PC-9 (cell line): Measurements from ENCODE around the gene AMOTL1.

Experiments
- EZH2 ChIP-seq: fragments of 200-600 bp; sonication (generic); IDR thresholded peaks from 2 replicates; pipeline ENCODE4 v1.8.0; 2017; ENCODE audit warnings: antibody characterized with exemption, low read depth
- TF ChIP-seq, protein P1 (sequence below): fragments of 200-600 bp; sonication (generic); conservative IDR thresholded peaks from 2 replicates; pipeline ENCODE4 v1.6.1; 2017; ENCODE audit warnings: mixed run types, antibody characterized with exemption, mild to moderate bottlenecking, moderate library complexity

DNA sequence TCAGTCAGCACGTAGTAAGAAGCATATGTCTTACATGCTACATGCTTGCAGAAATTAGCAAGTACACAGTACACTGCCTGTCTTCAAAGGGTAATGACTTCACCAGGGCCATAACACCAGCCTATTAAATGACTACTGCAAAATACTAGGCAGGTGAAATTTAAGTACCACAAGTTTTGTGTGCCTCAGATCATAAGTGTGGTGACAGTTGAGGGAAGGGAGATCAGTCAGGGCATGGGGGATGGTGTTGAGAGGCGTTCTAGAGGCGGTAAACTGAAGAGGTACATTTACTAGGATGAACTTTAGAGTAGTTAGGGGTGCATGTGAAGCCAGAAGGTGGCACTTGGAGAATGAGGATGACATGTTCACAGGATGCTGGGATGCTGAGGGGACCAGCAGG lies 22.0 kb downstream of the AMOTL1 start:
- TF ChIP-seq, protein P1, sequence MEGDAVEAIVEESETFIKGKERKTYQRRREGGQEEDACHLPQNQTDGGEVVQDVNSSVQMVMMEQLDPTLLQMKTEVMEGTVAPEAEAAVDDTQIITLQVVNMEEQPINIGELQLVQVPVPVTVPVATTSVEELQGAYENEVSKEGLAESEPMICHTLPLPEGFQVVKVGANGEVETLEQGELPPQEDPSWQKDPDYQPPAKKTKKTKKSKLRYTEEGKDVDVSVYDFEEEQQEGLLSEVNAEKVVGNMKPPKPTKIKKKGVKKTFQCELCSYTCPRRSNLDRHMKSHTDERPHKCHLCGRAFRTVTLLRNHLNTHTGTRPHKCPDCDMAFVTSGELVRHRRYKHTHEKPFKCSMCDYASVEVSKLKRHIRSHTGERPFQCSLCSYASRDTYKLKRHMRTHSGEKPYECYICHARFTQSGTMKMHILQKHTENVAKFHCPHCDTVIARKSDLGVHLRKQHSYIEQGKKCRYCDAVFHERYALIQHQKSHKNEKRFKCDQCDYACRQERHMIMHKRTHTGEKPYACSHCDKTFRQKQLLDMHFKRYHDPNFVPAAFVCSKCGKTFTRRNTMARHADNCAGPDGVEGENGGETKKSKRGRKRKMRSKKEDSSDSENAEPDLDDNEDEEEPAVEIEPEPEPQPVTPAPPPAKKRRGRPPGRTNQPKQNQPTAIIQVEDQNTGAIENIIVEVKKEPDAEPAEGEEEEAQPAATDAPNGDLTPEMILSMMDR, result no peak
- TF ChIP-seq EZH2, result no peak
